Globus pallidus (tissue), 1 donor: ENCODE measurements around the gene NUDCD3.

Experiments
- DNase-seq: peaks from one replicate; pipeline ENCODE4 v3.0.0-alpha.2; 2015; ENCODE audit warnings: low spot score

NUDCD3 gene

DNA sequence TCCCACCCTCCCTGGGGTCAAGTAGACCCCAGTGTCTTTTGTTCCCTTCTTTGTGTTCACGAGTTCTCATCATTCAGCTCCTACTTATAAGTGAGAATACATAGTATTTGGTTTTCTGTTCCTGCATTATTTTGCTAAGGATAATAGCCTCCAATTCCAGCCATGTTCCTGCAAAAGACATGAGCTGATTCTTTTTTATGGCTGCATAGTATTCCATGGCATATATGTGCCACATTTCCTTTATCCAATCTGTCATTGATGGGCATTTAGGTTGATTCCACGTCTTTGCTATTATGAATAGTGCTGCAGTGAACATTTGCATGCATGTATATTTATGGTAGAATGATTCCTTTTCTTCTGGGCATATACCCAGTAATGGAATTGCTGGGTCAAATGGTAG lies 136.8 kb downstream of the NUDCD3 start:
- DNase-seq, result no peak

DNA sequence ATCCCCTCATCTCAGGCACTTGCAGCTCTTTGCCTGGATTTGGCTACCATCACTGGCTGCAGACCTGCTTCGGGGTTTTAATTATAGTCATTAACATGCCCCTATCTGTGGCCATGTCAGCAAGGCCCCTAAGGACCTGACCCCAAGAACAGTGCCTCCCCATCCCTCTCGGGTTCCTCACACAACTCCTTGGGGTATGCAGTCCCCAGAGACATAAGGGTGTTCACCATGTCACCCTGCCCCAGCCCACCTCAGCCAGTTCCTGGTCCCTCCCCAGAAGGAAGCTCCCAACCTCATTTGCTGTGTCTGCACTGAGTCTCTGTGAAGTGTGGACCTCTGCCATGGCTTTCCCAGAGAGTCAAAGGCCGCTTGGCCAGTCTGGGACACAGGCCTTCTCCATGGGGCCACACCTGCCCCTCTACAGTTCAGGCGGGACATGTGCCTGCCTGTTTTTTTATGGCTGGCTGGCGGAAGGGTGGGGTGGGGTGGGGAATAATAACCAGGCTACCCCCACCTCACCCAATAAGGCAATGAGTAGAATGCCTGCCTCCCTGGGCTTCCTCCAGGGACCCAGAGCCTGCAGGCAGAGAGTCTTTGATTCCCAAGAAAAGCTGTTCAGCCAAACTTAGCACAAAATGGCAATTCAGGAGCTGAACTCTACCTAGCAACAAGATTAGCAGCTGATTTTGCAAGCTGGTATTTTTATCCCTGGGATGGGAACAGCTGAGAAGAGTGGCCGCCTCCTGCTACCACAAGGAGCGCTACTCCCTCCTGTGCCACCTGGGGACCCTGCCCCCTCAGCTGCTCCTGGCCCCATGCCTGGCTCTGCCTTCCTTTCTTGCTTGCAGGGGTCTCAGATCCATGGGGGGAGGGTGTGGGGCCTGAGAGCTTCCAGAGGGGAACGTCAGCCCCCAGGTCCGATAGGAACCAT lies 141.3 kb downstream of the NUDCD3 start:
- DNase-seq, result peak; percentile 20

DNA sequence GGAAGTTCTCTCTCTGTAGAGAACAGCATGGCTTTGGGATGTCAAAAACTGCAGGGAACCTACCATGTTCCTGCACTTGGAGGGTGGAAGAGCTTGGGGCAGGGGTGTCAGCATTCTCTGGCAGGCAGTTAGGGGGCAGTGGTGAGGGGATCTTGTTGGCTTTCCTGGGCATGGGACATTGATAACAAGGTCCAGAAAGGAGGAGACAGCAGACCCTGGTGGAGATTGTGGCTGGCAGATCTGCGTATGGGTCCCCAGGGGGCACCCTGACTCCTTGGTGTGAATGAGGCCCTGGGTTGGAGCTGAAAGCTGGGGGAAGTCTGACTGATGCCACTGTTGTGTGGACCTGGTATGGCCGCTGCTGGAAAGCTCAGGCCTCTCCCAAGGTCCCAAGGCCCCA lies 142.2 kb downstream of the NUDCD3 start:
- peak; percentile 20 for DNase-seq

DNA sequence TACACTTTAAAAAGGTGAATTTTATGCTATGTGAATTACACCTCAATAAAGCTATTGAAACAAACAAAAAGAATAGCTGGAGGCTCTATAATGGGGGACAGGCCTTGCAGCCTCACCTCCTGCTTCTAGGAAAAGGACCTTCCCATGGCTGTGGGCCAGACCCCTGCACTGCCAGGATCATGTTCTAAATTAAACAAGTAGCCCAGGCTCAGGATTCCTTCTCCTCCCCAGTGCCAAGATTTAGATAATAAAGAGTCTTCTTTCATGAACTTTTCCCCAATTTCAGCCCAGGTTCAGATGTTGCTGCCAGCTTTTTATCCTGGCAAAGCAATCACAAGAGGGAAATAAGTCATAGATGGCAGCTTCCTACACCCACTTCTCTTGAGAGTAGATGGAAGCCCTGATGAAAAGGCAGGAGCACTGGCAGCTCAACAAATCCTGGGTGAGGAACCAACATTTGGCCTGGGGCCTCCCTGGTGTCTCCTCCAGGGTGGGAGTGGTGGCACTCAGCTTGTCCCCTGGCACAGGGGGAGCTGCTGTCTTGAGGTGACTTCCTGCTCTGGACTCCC lies 142.8 kb downstream of the NUDCD3 start:
- no peak for DNase-seq

DNA sequence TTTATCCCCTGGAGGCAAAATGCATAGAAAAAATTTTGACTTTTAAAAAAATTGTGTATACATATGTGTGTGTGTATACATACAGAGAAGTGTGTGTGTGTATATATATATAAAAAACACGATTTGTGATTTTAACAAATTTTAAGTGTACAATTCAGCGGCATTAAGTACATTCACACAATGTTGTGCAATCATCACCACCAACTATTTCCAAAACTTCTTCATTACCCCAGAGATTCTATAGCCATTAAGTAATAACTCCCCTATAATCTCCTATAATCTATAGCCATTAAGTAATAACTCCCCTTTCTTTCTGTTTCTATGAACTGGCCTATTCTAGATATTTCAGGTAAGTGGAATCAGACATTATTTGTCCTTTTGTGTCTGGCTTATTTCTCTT lies 144.4 kb downstream of the NUDCD3 start:
- DNase-seq, result no peak

DNA sequence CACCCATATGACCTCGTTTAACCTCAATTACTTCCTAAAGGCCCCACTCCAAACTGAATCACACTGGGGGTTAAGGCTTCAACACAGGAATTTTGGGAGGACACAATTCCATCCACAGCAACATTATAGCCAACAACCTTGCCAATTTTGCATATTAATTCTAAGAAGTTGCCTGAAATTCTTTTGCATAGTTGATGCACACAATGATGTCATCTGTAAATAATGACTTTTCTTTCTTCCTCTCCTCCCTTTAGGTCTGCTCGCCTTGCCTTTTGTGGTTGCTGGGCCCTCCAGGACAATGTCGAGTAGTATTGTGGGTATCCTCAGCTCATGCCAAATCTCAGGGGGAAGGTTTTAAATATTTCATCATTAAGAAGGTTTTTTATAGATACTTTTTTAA lies 149.1 kb downstream of the NUDCD3 start:
- no peak for DNase-seq

DNA sequence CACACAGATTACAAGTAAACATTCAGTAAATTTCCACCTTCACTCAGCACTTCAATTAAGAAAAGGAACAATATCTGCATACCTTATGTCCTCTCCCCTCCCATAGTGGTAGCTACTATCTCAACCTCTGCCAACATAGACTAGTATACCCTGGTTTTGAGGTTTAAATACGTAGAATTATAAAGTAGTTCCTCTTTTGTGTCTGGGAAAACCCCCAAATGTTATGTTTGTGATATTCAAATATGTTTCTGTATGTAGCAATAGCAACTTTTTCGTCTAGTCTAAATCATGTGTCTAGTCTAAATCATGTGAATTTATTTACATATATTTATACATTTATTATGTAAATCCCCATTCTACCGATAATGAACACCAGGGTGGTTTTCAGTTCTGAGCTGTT lies 151.9 kb downstream of the NUDCD3 start:
- no peak for DNase-seq

DNA sequence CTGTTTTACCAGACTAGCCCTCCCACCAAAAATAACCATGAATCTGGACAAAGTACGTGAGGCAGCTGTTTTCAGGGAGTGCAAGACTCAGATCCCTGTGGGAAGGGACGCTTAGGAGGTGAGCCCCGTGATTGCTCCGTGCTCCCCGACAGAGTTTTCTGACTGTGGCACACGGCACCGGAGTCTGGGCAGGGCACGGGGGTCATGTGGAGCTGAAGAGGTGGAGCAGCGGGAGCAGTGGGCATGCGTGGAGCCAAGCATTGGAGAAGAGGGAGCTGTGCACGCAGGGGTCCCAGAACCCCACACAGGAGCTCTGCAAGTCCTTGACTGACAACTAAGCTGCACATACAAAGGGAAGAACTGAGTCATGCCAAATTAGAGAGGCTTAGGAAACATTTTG lies 154.0 kb downstream of the NUDCD3 start:
- DNase-seq, result no peak

DNA sequence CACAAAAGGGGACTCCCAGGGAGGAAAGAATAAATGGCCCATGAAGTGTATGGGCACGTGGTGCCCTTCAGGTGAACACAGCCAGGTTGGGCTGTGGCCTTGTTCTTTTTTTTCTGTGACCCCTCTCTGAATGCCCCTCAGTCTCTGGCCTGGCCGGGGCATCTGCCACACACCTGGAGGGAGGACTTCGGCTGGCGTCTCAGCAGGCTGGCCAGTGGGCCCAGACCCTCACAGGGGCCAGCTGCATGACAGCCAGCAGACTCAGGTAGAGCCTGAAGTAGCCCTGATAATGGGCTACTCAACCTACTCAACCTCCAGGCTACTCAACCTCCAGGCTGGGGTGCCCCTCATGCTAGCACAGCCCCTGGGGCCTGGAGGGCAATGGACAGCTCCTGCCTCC lies 155.3 kb downstream of the NUDCD3 start:
- DNase-seq, result no peak

DNA sequence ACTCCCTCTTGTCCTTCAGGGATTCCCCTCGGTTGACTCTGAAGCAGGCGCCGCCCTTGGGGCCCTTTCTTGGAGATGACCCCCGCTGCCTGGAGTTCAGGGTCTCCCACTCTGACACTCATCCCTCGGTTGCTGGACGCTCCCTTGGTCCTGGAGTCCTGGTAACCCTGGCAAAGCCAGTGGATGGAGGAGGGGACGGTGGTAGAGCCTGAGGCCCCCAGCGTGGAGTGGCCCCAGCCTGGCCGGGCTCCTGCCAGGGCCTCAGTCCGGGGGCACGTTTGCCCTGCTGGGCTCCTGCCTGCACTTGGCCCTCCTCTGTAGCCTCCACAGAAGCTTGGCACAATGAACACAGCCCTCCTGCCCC lies 155.7 kb downstream of the NUDCD3 start:
- no peak for DNase-seq

DNA sequence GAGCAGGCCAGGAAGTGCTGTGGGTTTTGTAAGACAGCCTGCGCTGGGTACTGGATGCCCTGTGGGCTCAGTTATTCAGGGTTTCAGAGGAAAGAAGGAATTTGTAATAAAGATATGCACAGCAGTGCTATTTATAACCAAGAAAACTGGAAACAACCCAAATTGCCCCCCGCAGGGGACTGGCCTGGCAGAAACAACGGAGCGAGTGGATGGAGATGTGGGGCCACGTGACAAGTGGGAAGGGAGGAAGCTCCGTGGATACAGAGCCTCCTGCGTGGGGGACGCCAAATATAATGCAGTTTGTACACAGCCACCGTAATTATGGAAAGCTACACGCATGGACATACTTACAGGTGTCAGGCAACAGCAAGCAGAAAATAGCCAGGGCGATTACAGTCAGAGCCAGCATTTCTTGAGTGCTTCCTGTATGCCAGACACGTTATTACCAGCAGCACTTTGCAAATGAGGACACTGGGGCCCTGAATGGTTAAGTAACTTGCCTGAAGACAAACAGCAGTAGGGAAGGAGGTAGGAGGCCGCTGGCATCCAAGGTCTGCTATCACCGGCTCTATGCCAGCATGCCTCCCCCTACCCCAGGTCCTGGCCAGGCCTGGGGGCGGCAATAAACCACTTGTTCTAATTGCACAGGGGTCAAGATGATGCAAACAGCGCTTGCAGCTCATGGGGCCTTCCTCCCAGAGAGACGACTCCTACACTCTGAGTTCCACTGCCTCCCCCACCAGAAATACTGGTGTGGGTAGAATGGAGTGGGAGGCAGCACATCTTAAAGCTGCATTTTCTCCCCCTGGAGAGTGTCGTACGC lies 156.3 kb downstream of the NUDCD3 start:
- DNase-seq, result no peak

DNA sequence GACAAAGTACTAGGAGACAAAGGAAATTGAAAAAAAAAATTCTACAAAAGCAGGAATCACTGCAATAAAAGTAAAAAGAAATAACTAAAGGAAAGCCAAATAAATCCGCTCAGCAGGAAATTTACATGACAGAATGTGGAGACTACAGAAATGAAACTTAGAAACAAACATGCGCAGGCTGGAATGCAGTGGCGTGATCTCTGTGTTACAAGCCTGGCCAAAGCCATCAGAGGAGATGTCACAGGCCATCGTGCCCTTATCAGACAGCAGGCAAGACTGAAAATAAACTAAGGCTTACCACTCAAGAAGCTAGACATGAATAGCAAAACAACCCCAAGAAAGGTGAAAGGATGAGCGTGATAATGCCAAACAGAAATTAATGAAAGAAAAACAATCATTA lies 158.8 kb downstream of the NUDCD3 start:
- no peak for DNase-seq

DNA sequence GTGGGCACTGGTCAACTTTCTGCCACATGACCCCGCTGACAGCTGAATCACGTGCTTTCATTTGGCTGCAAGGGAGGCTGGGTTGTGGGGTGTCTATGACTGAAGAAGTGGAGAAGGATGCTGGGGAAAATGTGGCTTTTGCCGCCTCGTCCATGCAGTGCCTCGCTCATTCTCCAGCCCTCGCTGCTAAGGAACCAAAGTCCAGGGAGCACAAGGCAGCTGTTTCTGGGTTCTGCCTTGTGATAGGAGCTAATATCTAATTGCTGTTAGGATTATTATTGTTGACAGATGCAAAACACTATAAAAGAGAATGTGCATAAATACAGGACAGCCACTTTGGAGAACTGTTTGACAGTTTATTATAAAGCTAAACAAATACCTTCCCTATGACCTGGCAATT lies 160.1 kb downstream of the NUDCD3 start:
- no peak for DNase-seq

DNA sequence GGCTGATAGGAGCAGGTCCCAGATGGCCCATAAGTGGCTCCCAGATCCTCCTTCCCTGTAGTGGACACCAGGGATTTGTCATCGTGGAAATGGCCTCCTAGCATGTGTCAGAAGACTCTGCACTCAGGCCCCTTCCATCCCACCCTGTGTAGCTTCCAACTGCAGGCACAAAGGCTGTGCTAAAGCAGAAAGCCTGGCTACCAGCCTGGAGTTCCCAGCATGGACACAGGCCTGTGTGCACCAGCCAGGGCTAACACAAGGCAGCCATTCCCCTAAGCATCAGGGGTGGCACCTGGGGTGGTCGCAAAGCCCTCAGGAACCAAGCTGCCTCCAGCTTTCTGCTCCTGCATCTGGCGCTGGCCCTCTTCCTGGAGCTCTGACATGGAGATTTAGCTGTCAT lies 160.6 kb downstream of the NUDCD3 start:
- no peak for DNase-seq
